GM08714 (cell line): ENCODE data around the gene PPP1R14B.
A peak's percentile ranks its signal among the peaks of the same experiment; 100 is the strongest.

ENCODE experiments used
- H3K4me3 ChIP-seq: fragments of 200-500 bp; sonication (Bioruptor generic); 2 replicates; pipeline ENCODE4 v1.5.1; 2014; ENCODE audit warnings: mild to moderate bottlenecking, low read length, inconsistent platforms
- ZNF274 ChIP-seq: IDR thresholded peaks from 2 replicates; pipeline ENCODE4 v1.6.1; 2012; ENCODE audit warnings: mild to moderate bottlenecking, low read depth, low read length

Gene PPP1R14B

DNA sequence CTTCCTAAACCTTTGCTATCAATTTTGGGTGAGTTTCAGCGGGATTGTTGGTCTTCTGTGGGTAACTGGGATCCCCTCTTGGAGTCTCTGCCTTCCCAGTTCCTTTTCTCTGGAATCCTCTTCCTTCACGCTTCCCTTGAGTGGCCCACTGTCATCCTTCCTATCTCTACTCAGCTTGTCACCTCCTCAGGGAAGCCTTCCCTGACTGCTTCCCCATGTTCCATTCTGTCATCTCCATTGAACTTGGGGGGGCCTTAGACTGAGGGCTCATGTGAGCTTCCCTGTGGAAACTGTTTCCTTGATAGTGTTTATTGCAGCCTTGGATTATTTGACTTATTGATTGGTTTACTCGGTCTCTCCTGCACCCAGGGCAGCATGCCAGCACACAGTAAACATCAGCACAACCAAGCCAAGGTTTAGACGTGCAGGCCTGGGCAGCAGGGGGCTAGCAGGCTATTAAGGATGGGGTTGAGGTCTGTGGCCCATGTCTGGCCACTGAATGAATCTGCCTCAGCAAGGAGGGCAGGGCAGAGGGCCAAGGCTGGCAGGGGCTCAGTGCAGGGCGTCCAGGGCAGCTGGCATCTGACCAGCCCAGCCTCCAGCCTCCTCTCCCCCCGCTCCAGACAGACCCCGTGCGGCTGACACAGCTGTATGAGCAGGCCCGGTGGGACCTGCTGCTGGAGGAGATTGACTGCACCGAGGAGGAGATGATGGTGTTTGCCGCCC is 28.0 kb downstream of the PPP1R14B start:
- H3K4me3 ChIP-seq: no peak overlapping the region
- no peak for TF ChIP-seq ZNF274

DNA sequence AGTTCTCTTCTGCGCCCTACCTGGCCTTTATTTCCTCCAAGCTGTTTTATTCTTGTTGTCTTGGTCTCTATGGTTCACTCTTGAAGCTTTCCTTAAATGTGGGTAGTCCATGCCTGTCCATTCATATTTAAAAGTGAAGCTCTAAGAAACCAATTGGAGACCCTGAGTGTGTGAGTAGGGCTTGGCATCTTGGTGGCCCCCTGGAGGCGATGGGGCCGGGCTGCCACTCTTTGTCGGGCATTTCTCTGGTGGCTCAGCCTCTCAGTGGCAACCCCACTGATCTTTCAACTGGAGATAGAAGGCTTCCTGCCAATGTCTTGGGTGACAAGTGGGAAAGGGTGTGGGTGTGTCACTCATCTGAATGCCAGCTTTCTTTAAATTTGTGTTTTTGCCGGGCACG is 29.9 kb downstream of the PPP1R14B start:
- no peak overlapping the region for H3K4me3 ChIP-seq
- TF ChIP-seq ZNF274: no peak

DNA sequence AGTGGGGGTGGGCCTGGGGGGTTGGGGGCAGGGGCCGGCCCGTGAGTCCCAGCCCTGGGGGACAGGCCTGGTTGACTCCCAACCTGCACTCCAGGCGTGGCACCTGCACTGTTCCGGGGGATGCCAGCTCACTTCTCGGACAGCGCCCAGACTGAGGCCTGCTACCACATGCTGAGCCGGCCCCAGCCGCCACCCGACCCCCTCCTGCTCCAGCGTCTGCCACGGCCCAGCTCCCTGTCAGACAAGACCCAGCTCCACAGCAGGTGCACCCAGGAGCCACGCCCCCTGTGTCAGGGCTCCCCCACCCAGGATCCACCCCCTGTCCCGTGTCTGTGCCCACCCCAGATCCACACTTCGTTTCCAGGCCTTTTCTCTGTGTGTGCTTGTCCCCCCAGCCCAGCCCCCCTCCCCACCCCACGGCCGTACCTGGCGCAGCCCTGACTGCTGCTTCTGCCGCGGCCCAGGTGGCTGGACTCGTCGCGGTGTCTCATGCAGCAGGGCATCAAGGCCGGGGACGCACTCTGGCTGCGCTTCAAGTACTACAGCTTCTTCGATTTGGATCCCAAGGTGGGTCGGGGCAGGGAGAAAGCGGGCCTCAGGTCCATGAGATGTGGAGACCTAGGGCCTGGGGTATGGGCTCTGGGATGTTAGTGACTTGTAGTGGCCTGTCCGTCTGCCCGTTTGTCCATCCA is 35.4 kb downstream of the PPP1R14B start:
- no peak for TF ChIP-seq ZNF274
- H3K4me3 ChIP-seq: no peak overlapping the region

DNA sequence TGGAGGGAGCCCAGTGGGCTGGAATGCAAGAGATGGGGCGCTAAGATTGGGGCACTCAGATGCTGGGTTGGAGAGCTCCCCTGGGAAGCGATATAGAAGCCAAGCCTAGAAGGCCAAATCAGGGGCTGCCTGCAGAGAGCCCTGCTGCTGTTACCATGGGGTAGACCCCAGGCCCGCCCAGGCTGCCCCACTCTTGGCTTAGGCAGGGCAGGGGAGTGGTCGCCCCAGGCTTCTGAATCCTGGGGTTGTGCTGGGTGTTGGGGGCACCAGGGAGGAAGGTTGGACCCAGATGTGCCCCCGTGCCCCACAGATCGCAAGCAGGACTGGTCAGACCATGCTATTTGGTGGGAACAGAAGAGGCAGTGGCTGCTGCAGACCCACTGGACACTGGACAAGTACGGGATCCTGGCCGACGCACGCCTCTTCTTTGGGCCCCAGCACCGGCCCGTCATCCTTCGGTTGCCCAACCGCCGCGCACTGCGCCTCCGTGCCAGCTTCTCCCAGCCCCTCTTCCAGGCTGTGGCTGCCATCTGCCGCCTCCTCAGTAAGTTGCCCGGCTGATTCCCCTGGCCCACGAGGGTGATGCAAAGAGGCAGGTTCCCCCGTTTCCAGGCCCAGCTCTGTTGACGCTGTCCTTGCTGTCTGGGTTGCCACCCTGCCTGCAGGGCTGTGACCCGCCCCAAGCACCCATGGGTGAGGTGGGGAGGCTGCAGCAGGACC is 36.3 kb downstream of the PPP1R14B start:
- no peak overlapping the region for H3K4me3 ChIP-seq
- TF ChIP-seq ZNF274: no peak

DNA sequence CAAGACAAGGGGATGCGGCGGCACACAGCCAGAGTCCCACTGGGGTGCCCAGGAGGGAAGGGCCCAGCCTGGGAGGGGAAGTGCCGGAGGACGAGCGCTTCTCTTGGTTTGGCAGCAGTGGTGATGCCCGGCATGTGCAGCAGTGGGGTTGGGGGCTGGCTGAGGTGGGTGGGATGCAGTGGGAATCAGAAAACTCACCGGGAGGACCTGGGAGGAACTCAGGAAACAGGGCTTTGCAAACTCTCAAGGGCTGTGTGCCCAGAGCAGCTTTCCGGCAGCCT is 37.2 kb downstream of the PPP1R14B start:
- TF ChIP-seq ZNF274: no peak
- H3K4me3 ChIP-seq: no peak overlapping the region

DNA sequence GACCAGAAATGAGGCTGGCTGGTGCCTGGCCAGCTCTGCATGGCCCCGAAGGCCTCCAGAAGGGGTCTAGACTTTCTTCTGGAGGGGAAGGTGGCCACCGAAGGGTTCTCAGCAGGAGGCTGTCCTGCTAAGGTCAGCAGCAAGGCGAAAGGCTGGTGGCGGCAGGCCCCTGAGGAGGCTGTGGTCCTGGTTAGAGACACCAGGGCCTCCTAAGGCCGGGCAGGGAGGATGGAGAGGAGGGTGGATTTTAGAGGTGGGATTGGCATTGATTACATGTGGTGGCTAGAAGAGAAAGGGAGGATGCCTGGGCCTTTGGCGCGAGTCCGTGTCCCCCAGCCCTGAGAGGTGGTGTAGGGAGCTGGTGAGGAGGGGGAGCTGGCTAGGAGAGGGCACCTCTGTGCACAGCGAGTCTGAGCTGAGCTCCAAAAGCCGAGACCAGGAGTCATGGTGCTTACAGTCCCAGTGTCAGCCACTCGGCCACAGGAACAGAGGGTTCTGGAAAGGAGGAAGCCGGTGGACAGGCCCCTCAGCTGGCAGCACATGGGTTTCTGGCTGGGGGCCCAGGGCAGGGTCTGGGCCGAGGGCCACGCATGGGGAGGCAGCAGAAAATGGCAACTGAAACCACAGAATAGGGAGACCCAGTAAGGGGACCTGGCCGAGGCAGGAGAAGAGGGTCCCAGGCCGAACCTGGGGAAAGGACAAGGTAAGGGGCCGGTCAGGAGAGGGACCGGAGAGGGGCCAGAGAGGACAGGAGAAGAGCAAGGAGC is 37.8 kb downstream of the PPP1R14B start:
- H3K4me3 ChIP-seq: no peak overlapping the region; the same call in 1 of the 2 replicates
- no peak for TF ChIP-seq ZNF274

DNA sequence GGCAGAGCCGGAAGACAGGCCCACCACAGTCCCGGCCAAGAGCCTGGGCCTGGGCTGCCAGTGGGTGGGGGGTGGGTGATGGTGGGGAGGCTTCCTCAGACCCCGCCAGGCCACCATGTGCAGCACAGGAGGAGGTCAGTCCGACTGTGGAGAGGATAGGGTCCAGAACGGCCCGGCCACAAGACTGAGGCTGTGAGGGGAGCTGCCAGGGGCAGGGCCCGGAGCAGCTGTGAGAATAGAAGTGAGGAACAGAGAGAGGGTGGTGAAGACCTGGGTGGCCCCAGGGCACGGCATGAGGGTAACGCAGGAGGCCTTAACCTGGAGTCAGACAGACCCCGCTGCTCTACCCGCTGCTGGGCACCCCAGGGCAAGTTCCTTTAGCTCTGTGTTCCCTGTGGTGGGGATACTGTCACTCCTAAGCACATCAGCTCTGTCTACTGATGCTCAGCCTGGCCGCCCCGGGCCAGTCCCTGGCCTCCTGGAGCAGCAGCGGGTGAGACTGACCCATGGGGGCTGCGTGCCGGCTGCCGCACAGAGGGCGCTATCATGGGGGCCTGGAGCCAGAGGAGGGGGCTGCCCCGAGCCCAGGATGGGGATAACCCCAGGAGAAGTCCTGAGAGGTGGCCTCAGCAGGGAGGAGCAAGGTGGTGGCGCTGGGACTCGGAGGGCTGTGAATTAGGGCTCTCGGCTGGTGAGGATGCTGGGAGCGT is 38.5 kb downstream of the PPP1R14B start:
- H3K4me3 ChIP-seq: peak overlapping the region; percentile 76; the same call in 1 of the 2 replicates

DNA sequence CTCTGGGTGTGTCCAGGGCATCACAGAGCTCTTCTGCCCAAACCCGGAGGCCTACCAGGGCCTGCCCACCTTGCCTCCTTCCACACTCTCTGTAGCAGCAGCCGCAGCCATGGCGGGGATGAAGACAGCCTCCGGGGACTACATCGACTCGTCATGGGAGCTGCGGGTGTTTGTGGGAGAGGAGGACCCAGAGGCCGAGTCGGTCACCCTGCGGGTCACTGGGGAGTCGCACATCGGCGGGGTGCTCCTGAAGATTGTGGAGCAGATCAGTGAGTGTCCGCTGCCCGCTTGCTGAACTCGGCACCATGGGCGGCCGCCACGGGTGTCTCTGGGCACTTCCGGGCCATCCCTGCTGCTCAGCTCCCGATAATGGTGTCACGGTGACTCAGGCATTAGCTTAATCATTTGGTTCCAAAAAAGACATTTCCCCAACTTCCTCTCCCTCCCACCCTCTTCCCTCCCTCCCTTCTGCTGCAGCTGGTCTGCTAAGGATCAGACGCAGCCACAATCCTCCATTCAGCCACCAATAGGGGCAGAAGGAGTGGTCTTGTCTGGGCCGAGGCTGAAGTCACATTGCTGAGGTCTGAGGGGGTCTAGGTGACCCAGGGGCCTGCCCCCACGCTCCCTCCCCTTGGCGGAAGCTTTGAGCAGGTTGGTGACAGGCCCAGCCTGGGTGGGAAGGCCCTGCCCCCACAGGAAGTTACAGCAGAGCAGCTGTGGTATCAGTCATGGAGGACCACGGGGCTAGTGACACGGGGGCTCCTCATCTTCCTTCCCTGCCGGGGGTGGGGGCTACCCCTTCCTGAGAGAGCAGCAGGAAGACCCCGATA is 39.3 kb downstream of the PPP1R14B start:
- no peak for TF ChIP-seq ZNF274
- peak overlapping the region; percentile 76 for H3K4me3 ChIP-seq

More for the DNA sequence above, 38.5 kb downstream of the PPP1R14B start:
- TF ChIP-seq ZNF274: no peak

DNA sequence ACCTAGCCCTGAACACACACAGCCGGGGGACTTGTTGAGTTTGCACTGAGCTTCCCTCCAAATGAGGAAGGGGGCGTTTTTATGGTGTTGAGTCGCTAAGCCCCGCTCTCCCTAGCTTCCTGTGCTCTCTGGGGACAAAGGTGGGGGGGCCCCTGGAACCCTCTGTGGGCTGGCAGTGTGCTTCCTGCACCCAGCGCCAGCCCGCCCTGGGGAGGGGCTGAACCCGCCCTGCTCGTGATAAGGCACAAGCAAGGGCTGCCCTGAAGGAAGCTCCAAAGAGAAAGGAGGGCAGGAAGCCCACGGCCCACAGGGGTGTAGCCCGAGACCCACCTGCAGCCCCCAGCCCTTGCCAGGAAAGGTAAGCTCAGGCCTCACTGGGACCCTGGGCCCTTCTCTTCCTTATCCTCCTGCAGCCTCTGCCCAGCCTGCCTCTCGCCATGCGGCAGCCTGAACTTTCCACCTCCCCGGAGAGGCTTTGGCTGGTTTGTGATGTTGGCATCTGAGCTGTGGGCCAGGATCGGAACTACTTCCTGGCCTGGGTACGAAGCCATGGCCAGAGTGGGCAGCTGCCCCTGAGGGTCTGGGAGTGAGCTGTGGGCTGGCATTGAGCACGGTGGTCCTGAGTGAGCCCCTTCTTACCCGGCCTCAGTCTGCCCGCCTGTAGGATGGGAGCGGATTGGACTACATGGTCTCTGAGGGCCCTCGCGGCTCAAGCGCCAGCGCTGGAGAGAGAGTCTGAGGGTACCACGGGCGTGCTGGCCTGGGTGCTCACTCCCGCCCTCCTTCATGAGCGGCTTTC is 40.1 kb downstream of the PPP1R14B start, which contains the start of gene FERMT3:
FERMT3 (plus strand) TSS at position 265 of the 799 bp plus-strand sequence. CDS start 644 bp downstream, outside the sequence.
- H3K4me3 ChIP-seq: peak within 1 kb of the TSS; percentile 76
- no peak for TF ChIP-seq ZNF274

DNA sequence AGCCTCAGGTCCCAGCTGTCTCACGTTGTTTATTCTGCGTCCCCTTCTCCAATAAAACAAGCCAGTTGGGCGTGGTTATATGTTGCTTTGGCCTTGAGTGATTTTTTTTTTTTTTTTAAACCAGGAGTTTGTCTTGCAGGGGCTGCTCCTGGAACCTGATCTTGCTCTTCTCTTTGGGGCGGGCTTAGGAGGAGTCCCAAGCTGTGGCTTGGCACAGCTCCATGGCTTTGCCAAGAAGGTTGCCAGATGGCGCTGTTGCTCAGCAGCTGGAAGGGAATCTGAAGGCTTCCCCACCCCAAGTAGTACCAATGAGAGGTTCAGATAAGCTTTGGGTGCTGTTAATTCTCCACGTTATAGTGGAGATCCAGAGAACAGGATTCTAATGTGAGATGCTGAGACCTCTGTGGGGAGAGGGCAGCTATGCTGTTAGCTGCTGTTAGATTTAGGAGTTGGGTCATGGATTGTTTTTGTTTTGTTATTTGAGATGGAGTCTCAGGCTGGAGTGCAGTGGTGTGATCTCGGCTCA is 42.2 kb downstream of the PPP1R14B start:
- no peak for TF ChIP-seq ZNF274
- H3K4me3 ChIP-seq: no peak overlapping the region

DNA sequence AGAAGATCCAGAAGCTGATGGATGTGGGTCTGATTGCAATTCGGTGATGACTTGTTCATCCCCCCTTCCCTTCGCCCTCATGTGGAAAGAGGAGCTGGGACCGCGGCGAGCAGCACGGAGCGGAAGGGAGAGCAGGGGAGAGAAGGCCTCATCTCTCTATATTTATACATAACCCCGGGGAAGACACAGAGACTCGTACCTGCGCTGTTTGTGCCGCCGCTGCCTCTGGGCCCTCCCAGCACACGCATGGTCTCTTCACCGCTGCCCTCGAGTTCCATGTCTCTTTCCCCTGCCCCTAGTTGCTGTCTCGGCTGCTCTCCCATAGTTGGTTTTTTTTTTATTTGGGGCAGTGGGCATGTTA is 42.7 kb downstream of the PPP1R14B start:
- no peak overlapping the region for H3K4me3 ChIP-seq
- TF ChIP-seq ZNF274: no peak
